Gastrocnemius medialis (tissue), 4 donors: ENCODE measurements around the gene RHEX.

Experiments used
- CTCF ChIP-seq, 5 experiments: fragments of 450-650 bp in 3 of 5; fragments of 200-600 bp in 2 of 5; sonication (generic) in 2 of 5; IDR thresholded peaks in 4 of 5; conservative IDR thresholded peaks in 1 of 5; 1 replicate in 4 of 5; 2 replicates in 1 of 5; pipeline ENCODE4 v1.5.1; 2016 to 2019; ENCODE audit warnings: antibody characterized with exemption in 5 of 5, mild to moderate bottlenecking in 3 of 5, moderate library complexity in 3 of 5
- POLR2A ChIP-seq, 2 donors: fragments of 450-650 bp; IDR thresholded peaks; one replicate each; pipeline ENCODE4 v1.6.1; 2017; ENCODE audit warnings: antibody characterized with exemption in 2 of 2, mild to moderate bottlenecking in 2 of 2, moderate library complexity in 2 of 2

- no peak for TF ChIP-seq CTCF (IDR thresholded peaks at IDR 0.05 in 4 of 5, conservative IDR thresholded peaks at IDR 0.05 in 1 of 5)
- TF ChIP-seq POLR2A (IDR thresholded peaks at IDR 0.05): no peak
Observed at GRCh38 chr1:206143537-206144172, 90.7 kb downstream of the RHEX start.
